Testis (tissue), 3 donors: ENCODE measurements around the gene VAX1. TPM values are rescaled to one million over a fixed set of nuclear protein-coding genes. Genes with fewer than 3 reads are reported as not detected.

Source experiments
- DNase-seq: peaks from one replicate; pipeline ENCODE4 v3.0.0-alpha.2; 2019
- H3K27ac ChIP-seq, 2 donors: fragments of 200-600 bp; sonication (generic); one replicate each; pipeline ENCODE4 v1.5.1; 2019
- H3K27me3 ChIP-seq: fragments of 200-600 bp; sonication (generic); one replicate; pipeline ENCODE4 v1.5.1; 2019
- H3K36me3 ChIP-seq: fragments of 200-600 bp; sonication (generic); one replicate; pipeline ENCODE4 v1.5.1; 2017; ENCODE audit warnings: low read depth; ENCODE audit errors: missing control alignments
- H3K4me1 ChIP-seq: fragments of 200-600 bp; sonication (generic); one replicate; pipeline ENCODE4 v1.5.1; 2019
- H3K4me3 ChIP-seq, 2 donors: fragments of 200-600 bp; sonication (generic); one replicate each; pipeline ENCODE4 v1.5.1; 2017 to 2019
- H3K9me3 ChIP-seq: fragments of 200-600 bp; sonication (generic); one replicate; pipeline ENCODE4 v1.5.1; 2017
- CTCF ChIP-seq, 3 experiments: fragments of 450-650 bp in 2 of 3; fragments of 200-600 bp in 1 of 3; sonication (generic) in 1 of 3; IDR thresholded peaks; one replicate each; pipeline ENCODE4 v1.5.1; 2016 to 2019; ENCODE audit warnings: antibody characterized with exemption in 3 of 3, mild to moderate bottlenecking in 2 of 3, moderate library complexity in 1 of 3
- POLR2A ChIP-seq: fragments of 450-650 bp; IDR thresholded peaks from one replicate; pipeline ENCODE4 v1.6.1; 2017; ENCODE audit warnings: antibody characterized with exemption, mild to moderate bottlenecking, moderate library complexity
- WGBS, 2 donors: methylation state at CpG; one replicate each; pipeline ENCODE4 v1.1.5; 2018; 5-methylcytosine and 5-hydroxymethylcytosine counted together
- intact Hi-C: fragments of 100-400 bp; cut with DNase I; formaldehyde crosslinking; loops from one replicate; pipeline ENCODE4 v1.15.1; 2023; ENCODE audit warnings: low total_unique reads
- polyA plus RNA-seq: library from polyadenylated mRNA; stranded (reverse); fragments of 350-450 nt; fragmentation: Illumina TruSeq; extraction: RNeasy Lipid Tissue Mini Kit (QIAGEN cat#74804); gene quantifications from one replicate; pipeline ENCODE4 v1.2.3, GENCODE V29; 2014; ENCODE audit warnings: low read depth, low replicate concordance; ENCODE audit not compliant: insufficient read depth
- total RNA-seq, 2 donors: library from RNA; depleted of rRNA; stranded (reverse); fragments of >200 nt; gene quantifications; one replicate each; pipeline ENCODE4 v1.2.3, GENCODE V29; 2016

VAX1 gene
- total and polyA plus RNA-seq, 3 donors from 2014 or later, result 0.47 to 0.71 (median 0.56) TPM

- intact Hi-C loops, result no loop called here
- H3K27ac ChIP-seq, result no peak overlapping the region
- H3K9me3 ChIP-seq, result no peaks in the 10 kb centered on the region
- WGBS, 2 donors, result 67 to 80% methylated on average over 4 of the region's 4 CpGs
- TF ChIP-seq CTCF (IDR thresholded peaks at IDR 0.05), result no peak
- no peak for TF ChIP-seq POLR2A
- H3K4me3 ChIP-seq, result no peak overlapping the region
- DNase-seq, result no peak
- no peaks in the 10 kb centered on the region for H3K36me3 ChIP-seq
- H3K27me3 ChIP-seq, result no peaks in the 10 kb centered on the region
- H3K4me1 ChIP-seq, result no peaks in the 10 kb centered on the region
Observed at GRCh38 chr10:117145019-117145418, 6.9 kb upstream of the VAX1 start.

GRCh38 chr10:117143103-117143823 lies 5.2 kb upstream of the VAX1 start:
- no peak for TF ChIP-seq POLR2A
- no peak for TF ChIP-seq CTCF (IDR thresholded peaks at IDR 0.05)

GRCh38 chr10:117140525-117140902 lies 2.4 kb upstream of the VAX1 start:
- DNase-seq, result no peak
- Histone ChIP-seq H3K4me3 (peak overlapping the region in 1 of 2 donors; percentile 11), H3K4me1 (no peaks in the 10 kb centered on the region), H3K27ac (no peak overlapping the region), H3K36me3 (no peaks in the 10 kb centered on the region), H3K9me3 (no peaks in the 10 kb centered on the region), H3K27me3 (no peaks in the 10 kb centered on the region)
- intact Hi-C loops, result no loop called here
- TF ChIP-seq POLR2A, result no peak
- TF ChIP-seq CTCF (IDR thresholded peaks at IDR 0.05), result no peak
- 1% methylated on average over 14 of the region's 23 CpGs; no CpG with 5 or more reads in 1 of the 2 donors for WGBS, 2 donors

More at GRCh38 chr10:117143103-117143823, 5.2 kb upstream of the VAX1 start:
- H3K27ac ChIP-seq, result no peak overlapping the region
- H3K27me3 ChIP-seq, result no peaks in the 10 kb centered on the region
- no peak overlapping the region for H3K4me3 ChIP-seq
- H3K4me1 ChIP-seq, result no peaks in the 10 kb centered on the region
- H3K9me3 ChIP-seq, result no peaks in the 10 kb centered on the region
- no peak for DNase-seq
- H3K36me3 ChIP-seq, result no peaks in the 10 kb centered on the region
- intact Hi-C loops, result no loop called here
- 63 to 73% methylated on average over 5 of the region's 5 CpGs for WGBS, 2 donors

GRCh38 chr10:117139581-117140524 lies 1.8 kb upstream of the VAX1 start:
- WGBS, 2 donors, result 3% methylated on average over 62 of the region's 72 CpGs; no CpG with 5 or more reads in 1 of the 2 donors
- H3K27ac ChIP-seq, result no peak overlapping the region
- H3K27me3 ChIP-seq, result no peaks in the 10 kb centered on the region
- intact Hi-C loops, result no loop called here
- H3K9me3 ChIP-seq, result no peaks in the 10 kb centered on the region
- TF ChIP-seq POLR2A (no peak), CTCF (IDR thresholded peaks at IDR 0.05) (no peak)
- H3K4me1 ChIP-seq, result no peaks in the 10 kb centered on the region
- no peak for DNase-seq
- no peaks in the 10 kb centered on the region for H3K36me3 ChIP-seq
- H3K4me3 ChIP-seq, result peak overlapping the region; percentile 11 to 12
